ENCODE data around the gene MYO5B.

DNA sequence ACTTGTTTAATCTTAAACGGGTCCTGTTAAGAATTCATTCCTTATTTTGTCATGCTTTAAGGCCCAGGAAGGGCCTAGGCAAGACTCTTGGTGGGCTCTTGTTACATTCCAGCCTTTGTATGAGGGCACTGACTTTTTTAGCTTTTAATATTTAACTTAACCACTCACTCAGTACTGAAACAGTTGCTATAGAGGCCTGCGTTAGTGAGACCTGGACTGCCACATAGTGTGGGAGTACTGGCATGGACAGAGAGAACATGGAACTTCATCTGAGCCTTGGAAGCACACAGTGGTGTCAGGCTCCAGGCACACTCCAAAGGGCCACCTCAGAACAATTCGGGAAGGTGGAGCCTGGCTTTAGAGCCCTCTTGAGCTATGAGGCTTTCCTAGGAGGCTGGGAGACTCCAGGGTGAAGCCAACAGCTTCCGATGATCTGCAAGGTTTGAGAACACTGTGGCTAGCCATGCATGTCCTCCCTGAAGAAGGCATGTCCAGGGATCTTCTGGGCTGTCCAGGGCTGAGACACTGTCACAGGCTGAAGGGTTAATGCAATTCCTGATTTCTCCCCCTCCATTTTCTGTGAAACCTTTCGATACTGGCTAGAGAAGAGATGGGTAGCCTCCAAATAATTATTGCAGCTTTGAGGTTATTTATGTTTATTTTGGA, 226.2 kb downstream of the MYO5B start:
- TF ChIP-seq, protein P1, sequence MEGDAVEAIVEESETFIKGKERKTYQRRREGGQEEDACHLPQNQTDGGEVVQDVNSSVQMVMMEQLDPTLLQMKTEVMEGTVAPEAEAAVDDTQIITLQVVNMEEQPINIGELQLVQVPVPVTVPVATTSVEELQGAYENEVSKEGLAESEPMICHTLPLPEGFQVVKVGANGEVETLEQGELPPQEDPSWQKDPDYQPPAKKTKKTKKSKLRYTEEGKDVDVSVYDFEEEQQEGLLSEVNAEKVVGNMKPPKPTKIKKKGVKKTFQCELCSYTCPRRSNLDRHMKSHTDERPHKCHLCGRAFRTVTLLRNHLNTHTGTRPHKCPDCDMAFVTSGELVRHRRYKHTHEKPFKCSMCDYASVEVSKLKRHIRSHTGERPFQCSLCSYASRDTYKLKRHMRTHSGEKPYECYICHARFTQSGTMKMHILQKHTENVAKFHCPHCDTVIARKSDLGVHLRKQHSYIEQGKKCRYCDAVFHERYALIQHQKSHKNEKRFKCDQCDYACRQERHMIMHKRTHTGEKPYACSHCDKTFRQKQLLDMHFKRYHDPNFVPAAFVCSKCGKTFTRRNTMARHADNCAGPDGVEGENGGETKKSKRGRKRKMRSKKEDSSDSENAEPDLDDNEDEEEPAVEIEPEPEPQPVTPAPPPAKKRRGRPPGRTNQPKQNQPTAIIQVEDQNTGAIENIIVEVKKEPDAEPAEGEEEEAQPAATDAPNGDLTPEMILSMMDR (IDR thresholded peaks at IDR 0.05; ENCODE audit: borderline replicate concordance, extremely low read depth, low read length, poor library complexity, severe bottlenecking): no peak
- no peak for TF ChIP-seq EZH2 (IDR thresholded peaks at IDR 0.05; ENCODE audit: borderline replicate concordance, low read depth, low read length, severe bottlenecking)

Measured in DND-41 (cell line).